RCC 7860 (cell line): ENCODE data around the gene DCST2.

Source experiments
- DNase-seq: peaks from one replicate; pipeline ENCODE4 v3.0.0-alpha.2; 2015; ENCODE audit warnings: low spot score
- FAIRE-seq: peaks from 2 replicates; lab custom pipeline; 2012; peaks lifted over from hg19 to GRCh38; lab: Jason Lieb, UNC

Gene DCST2

GRCh38 chr1:155070158-155070621 is 36.6 kb upstream of the DCST2 start:
- no peak for DNase-seq
- no peak for FAIRE-seq

DNA sequence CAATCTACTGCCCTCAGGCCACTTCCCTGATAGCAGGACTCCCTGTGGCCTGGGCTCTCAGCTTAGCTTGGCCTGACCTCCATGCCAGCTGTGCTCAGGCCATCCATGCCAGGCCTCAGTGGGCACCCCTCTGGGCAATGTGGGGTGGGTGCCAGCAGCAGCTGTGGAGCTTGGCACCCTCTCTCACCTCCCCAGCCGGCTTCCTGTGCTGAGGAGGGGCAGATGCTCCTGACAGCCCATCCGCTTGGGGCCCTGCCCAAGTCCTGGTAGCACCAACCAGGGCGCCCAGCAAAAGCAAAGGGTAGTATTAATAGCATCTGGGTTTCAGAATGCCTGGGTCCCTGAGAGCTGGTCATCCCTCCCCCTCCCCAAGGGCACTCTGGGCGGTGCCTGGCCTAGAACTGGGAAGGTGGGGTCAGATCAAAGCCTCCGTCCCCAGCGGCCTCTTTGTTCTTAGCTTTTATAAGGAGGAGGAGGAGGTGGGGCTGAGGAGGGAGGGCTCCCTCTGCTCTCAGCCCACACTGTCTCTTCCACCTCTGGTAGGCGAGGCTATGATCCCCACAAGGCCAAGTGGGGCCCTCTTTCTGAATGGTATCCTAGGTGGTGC is 36.1 kb upstream of the DCST2 start:
- DNase-seq (no peak), FAIRE-seq (no peak)

DNA sequence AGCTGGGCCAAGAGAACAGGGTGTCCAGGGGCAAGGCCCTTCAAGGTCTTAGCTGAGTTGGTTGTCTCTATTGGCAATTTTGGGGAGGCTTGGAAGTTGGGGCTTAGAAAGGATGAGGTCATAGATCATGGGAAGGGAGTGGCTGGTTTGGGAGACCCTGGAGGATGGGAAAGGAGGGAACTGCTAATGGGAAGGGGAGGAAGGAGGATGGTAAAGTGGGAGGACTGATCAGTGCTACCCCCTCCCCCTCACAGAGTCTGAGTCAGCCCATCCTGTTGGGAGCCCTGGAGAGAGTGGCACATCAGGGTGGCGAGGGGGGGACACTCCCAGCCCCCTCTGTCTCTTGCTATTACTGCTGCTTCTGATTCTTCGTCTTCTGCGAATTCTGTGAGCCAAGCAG is 35.0 kb upstream of the DCST2 start:
- no peak for DNase-seq
- FAIRE-seq, result no peak

GRCh38 chr1:155066777-155067176 is 33.2 kb upstream of the DCST2 start:
- FAIRE-seq, result no peak
- no peak for DNase-seq

GRCh38 chr1:155064832-155065429 is 31.4 kb upstream of the DCST2 start:
- FAIRE-seq (no peak), DNase-seq (no peak)

DNA sequence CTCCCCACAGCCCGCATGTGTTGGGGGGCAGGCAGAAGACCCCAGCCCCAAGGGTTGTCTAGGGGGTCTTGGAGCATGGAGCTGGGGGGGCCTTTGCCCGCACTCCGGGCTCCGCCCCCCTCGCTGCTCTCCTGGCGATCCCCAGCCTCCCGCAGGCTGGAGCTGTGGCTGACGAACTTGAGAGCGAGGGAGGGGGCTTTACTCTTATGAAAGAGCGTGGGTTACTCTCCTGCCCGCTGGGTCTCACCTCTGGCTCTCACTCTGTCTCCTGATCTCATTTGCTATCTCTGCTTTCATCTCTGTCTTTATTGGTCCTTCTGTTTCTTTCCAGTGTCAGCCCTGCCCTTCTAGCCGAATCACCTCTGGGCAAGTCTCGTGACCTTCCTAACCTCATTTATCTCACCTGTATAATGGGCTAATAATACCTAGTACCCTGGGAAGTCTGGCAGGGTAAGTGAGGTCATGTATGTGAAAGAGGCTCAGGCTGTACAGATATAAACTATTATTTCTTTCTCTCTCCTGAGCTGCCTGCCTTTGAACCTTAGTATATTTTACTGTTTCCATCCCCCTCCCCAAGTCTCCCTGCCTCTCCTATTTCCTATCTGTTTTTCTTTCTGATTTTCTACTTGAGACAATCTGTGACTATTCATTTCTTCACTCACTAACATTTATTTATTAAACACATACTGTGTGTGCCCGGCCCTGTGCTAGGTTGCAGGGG is 30.7 kb upstream of the DCST2 start:
- no peak for FAIRE-seq

GRCh38 chr1:155063550-155064110 is 30.0 kb upstream of the DCST2 start, which contains the start of gene EFNA4:
Gene EFNA4 (plus strand): TSS chr1:155063740. CDS start chr1:155063824, 84 bp downstream.
- DNase-seq (peak; percentile 68), FAIRE-seq (peak; percentile 64)

More for the DNA sequence above, 30.7 kb upstream of the DCST2 start:
- DNase-seq, result peak; percentile 5

DNA sequence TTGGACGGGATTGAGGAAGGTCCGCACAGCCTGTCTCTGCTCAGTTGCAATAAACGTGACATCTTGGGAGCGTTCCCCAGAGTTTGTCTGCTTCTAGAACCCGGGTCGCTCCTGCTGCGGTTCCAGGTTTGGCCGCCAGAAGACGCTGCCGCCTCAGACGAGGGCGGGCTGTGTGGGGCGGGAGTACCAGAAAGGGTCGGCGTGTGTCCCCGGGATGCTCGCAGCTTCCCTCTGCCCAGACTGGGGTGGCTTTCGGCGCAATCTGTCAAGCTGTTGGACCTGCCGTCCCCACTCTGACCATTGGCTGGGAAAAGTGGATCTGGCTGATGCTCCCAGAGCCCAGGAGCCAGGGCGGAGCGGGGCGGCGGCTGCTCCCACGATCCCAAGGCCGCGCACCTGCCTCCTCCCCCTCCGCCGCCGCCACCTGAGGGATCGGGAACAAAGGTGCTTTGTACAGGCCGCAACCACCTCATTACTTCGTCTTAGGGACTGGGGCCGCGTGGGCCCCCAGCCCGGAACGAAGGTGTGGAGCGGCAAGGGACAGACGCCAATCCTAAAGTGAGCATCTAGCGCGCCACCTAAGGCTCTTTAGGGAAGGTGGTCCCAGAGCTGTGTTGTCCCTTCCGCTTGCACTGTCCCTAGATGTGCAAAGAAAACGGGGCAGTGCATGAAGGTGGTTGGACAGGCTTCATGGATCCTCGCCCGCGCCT is 29.3 kb upstream of the DCST2 start:
- DNase-seq (no peak), FAIRE-seq (no peak)

GRCh38 chr1:155062151-155062686 is 28.6 kb upstream of the DCST2 start:
- DNase-seq, result no peak
- FAIRE-seq, result no peak

DNA sequence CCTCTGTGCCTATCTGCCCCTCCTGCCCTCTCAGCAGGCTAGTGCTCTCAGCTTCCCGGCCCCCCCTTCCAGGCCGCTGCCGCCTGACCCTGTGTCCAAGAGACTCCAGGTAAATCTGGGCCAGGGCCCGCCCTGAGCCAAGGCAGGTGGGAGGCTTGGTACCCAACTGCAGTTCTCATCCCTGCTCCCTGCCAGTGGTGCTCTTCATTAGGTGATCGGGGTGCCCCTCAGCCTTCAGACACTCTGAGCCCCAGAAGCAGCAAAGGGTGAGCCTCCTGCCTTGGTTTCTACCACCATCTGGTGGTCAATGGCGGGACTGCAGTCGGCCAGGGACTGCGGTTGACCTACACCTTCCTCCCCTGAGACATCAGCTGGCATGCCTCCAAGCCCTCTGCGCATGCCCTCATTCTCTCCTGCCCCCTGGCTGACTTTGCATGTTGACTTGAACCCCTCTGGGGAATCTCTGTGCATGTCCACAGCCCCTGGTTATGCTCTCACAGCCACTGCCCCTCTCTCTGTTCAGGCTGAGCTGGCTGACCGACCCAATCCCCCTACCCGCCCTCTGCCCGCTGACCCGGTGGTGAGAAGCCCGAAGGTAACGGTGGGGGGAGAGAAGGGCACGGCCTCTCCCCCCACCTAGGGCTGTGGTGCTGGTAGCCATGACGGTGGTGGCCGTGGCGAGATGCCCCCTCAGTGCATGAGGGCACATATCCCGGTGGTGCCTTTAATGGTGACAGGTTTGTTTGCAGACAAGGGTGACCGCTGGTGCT is 28.0 kb upstream of the DCST2 start:
- peak; percentile 77 for DNase-seq

DNA sequence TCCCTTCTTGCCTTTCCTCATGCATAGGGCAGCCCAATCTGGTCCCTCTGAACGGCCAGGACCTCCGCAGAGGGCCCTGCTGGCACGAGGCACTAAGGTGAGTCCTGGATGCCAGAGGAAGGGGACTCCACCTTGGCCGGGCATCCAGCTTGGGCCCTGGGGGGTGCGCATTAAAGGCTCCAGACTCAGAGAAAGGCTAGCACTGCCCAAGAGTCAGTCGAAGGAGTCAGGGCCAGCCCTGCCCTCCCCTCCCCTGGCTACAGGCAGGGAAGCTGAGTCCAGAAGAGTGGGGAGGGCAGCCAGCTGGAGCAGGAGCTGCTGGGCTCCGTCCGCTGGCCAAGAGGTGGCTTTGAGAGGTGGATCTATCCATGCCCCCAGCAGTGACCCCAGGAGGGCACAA is 27.2 kb upstream of the DCST2 start:
- FAIRE-seq (no peak), DNase-seq (no peak)

More for the DNA sequence above, 28.0 kb upstream of the DCST2 start:
- peak; percentile 45 for FAIRE-seq

DNA sequence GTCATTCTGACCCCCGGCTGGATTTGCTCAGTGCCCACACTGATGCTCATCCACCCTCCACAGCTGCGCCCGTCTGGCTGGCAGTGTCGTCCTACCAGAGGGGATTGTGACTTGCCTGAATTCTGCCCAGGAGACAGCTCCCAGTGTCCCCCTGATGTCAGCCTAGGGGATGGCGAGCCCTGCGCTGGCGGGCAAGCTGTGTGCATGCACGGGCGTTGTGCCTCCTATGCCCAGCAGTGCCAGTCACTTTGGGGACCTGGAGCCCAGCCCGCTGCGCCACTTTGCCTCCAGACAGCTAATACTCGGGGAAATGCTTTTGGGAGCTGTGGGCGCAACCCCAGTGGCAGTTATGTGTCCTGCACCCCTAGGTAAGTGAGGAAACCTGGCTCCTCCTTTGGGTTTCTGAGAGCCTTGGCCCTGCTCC is 24.2 kb upstream of the DCST2 start:
- FAIRE-seq, result no peak

GRCh38 chr1:155057104-155057503 is 23.5 kb upstream of the DCST2 start:
- FAIRE-seq (no peak), DNase-seq (no peak)

More for the DNA sequence above, 24.2 kb upstream of the DCST2 start:
- DNase-seq, result no peak

- DNase-seq (no peak), FAIRE-seq (no peak)
These were observed 20.0 kb upstream of the DCST2 start for GRCh38 chr1:155053531-155054105.

DNA sequence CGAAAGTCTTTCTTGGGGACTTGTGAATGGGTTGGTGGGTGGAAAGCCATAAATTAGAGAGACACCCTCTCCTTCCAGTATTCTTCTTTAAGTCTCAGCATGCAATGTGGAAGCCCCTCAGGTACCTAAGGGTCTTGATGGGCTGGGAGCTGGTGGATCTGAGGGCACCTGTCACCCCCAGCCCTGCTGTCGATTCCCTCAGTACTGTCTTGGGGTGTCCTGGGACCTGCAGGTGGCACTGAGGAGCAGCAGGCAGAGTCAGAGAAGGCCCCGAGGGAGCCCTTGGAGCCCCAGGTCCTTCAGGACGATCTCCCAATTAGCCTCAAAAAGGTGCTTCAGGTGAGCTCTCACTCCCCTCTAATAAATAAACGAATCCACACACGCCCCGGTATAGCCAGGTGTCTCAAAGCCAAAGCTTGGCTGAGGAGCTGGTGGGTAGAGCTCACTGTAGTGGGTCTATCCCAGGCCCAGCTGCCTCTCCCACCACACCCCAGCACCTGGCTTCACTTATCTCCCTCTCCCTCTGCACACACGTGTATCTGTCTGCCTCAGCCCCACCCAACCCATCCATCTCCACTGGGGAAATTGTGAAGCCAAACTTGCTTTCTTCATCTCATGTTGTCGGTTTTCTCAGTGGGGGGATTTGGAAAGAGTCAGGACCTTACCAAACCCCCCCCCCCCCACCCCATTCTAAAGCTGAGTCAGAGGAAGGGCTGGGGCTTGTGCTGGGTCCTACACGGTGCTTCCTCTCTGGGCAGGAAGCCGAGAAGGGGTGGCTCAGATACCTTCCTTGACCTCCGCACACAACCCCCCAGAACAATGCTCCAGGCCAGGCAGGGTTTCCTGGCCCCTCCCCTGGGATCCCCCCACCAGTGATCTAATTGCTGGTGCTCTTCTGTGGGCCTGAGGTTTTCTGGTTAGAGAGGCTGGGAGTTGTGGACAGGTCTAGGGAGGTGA is 19.1 kb upstream of the DCST2 start:
- DNase-seq (no peak), FAIRE-seq (no peak)

DNA sequence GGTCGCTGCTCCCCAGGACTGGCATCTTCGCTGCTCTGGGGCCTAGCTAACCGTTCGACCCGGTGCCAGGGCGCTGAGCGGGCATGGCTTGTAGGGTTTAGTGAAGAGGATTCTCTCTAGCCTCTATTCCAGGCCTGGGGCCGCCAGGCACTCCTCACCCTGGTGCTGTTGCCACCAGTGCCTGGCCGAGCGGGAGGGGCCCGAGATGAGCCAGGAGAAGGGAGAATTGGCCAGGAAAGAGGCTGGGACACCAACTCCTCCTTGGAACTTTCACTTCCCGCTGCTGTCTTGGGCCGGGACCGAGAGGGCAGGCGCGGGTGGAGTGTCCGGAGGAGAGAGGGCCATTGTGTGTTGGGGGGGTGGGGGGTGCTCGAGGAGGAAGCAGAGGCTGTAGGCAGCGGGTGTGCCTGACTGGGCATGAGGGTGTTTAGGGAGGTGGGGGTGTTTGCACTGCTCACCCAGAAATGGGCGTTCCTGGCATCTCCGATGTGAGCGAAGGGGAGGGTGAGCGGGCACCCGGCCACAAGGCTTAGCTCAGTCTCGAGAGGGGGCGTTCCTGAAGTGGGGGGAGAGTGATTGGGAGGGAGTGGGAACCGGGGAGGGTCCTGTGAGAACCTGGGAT is 18.3 kb upstream of the DCST2 start:
- FAIRE-seq (no peak), DNase-seq (peak; percentile 14)

- no peak for FAIRE-seq
These were observed 17.8 kb upstream of the DCST2 start for GRCh38 chr1:155051342-155051776.

More at GRCh38 chr1:155051342-155051776, 17.8 kb upstream of the DCST2 start:
- no peak for DNase-seq
